ENCODE data around the gene SLC35F1. TPM values are rescaled to one million over a fixed set of nuclear protein-coding genes. Genes with fewer than 3 reads are reported as not detected.

The SLC35F1 gene
- total and polyA plus RNA-seq, 2 donors, result 0.92 to 9.1 TPM

GRCh38 chr6:118128755-118129154, 221.7 kb downstream of the SLC35F1 start:
- H3K4me3 ChIP-seq (ENCODE audit: low read depth, low read length), result no peak overlapping the region
- H3K36me3 ChIP-seq (ENCODE audit: insufficient read depth), result no peaks in the 10 kb centered on the region
- no peaks in the 10 kb centered on the region for H3K4me1 ChIP-seq (ENCODE audit: insufficient read depth)
- DNase-seq (ENCODE audit: extremely low spot score), result no peak
- no peak overlapping the region for H3K27ac ChIP-seq (ENCODE audit: low read depth)

GRCh38 chr6:118134206-118134605, 227.1 kb downstream of the SLC35F1 start:
- DNase-seq (ENCODE audit: extremely low spot score), result no peak
- Histone ChIP-seq H3K27ac (ENCODE audit: low read depth) (no peak overlapping the region), H3K36me3 (ENCODE audit: insufficient read depth) (no peaks in the 10 kb centered on the region), H3K4me3 (ENCODE audit: low read depth, low read length) (no peak overlapping the region), H3K4me1 (ENCODE audit: insufficient read depth) (no peaks in the 10 kb centered on the region)
- WGBS, result 45% methylated on average over 2 of the region's 2 CpGs

- no peak for DNase-seq (ENCODE audit: extremely low spot score)
- Histone ChIP-seq H3K4me1 (ENCODE audit: insufficient read depth) (no peaks in the 10 kb centered on the region), H3K27ac (ENCODE audit: low read depth) (no peak overlapping the region), H3K4me3 (ENCODE audit: low read depth, low read length) (no peak overlapping the region), H3K36me3 (ENCODE audit: insufficient read depth) (no peaks in the 10 kb centered on the region)
- WGBS, result 22% methylated on average over 5 of the region's 5 CpGs
These were observed 227.7 kb downstream of the SLC35F1 start for GRCh38 chr6:118134736-118135135.

- WGBS, result 86% methylated on average over 2 of the region's 2 CpGs
- H3K36me3 ChIP-seq (ENCODE audit: insufficient read depth), result no peaks in the 10 kb centered on the region
- no peak for DNase-seq (ENCODE audit: extremely low spot score)
- H3K27ac ChIP-seq (ENCODE audit: low read depth), result no peak overlapping the region
- no peaks in the 10 kb centered on the region for H3K4me1 ChIP-seq (ENCODE audit: insufficient read depth)
- H3K4me3 ChIP-seq (ENCODE audit: low read depth, low read length), result no peak overlapping the region
These were observed 228.3 kb downstream of the SLC35F1 start for GRCh38 chr6:118135371-118135770.

- H3K4me1 ChIP-seq (ENCODE audit: insufficient read depth), result no peaks in the 10 kb centered on the region
- WGBS, result 99% methylated on average over 1 of the region's 1 CpG
- H3K4me3 ChIP-seq (ENCODE audit: low read depth, low read length), result no peak overlapping the region
- no peaks in the 10 kb centered on the region for H3K36me3 ChIP-seq (ENCODE audit: insufficient read depth)
- DNase-seq (ENCODE audit: extremely low spot score), result no peak
- no peak overlapping the region for H3K27ac ChIP-seq (ENCODE audit: low read depth)
These were observed 234.1 kb downstream of the SLC35F1 start for GRCh38 chr6:118141211-118141610.

- Histone ChIP-seq H3K4me1 (ENCODE audit: insufficient read depth) (no peaks in the 10 kb centered on the region), H3K36me3 (ENCODE audit: insufficient read depth) (no peaks in the 10 kb centered on the region), H3K27ac (ENCODE audit: low read depth) (no peak overlapping the region), H3K4me3 (ENCODE audit: low read depth, low read length) (no peak overlapping the region)
- no peak for DNase-seq (ENCODE audit: extremely low spot score)
- WGBS, result 28% methylated on average over 1 of the region's 1 CpG
These were observed 239.5 kb downstream of the SLC35F1 start for GRCh38 chr6:118146584-118146983.

- DNase-seq (ENCODE audit: extremely low spot score), result no peak
- Histone ChIP-seq H3K4me1 (ENCODE audit: insufficient read depth) (no peaks in the 10 kb centered on the region), H3K4me3 (ENCODE audit: low read depth, low read length) (no peak overlapping the region), H3K27ac (ENCODE audit: low read depth) (no peak overlapping the region), H3K36me3 (ENCODE audit: insufficient read depth) (no peaks in the 10 kb centered on the region)
- 94% methylated on average over 5 of the region's 5 CpGs for WGBS
These were observed 240.4 kb downstream of the SLC35F1 start for GRCh38 chr6:118147511-118147910.

GRCh38 chr6:118148561-118148960, 241.5 kb downstream of the SLC35F1 start:
- Histone ChIP-seq H3K4me3 (ENCODE audit: low read depth, low read length) (no peak overlapping the region), H3K4me1 (ENCODE audit: insufficient read depth) (no peaks in the 10 kb centered on the region), H3K36me3 (ENCODE audit: insufficient read depth) (no peaks in the 10 kb centered on the region), H3K27ac (ENCODE audit: low read depth) (no peak overlapping the region)
- WGBS, result 97% methylated on average over 2 of the region's 2 CpGs
- DNase-seq (ENCODE audit: extremely low spot score), result no peak

- no peak overlapping the region for H3K27ac ChIP-seq (ENCODE audit: low read depth)
These were observed 245.5 kb downstream of the SLC35F1 start for GRCh38 chr6:118152524-118152923.

GRCh38 chr6:118161343-118161742, 254.3 kb downstream of the SLC35F1 start:
- 74% methylated on average over 1 of the region's 1 CpG for whole genome bisulfite sequencing
- H3K27ac ChIP-seq (ENCODE audit: low read depth), result no peak overlapping the region
- H3K4me3 ChIP-seq (ENCODE audit: low read depth, low read length), result no peak overlapping the region
- DNase-seq (ENCODE audit: extremely low spot score), result no peak
- H3K36me3 ChIP-seq (ENCODE audit: insufficient read depth), result no peaks in the 10 kb centered on the region
- H3K4me1 ChIP-seq (ENCODE audit: insufficient read depth), result no peaks in the 10 kb centered on the region

More at GRCh38 chr6:118152524-118152923, 245.5 kb downstream of the SLC35F1 start:
- Histone ChIP-seq H3K36me3 (ENCODE audit: insufficient read depth) (no peaks in the 10 kb centered on the region), H3K4me1 (ENCODE audit: insufficient read depth) (no peaks in the 10 kb centered on the region), H3K4me3 (ENCODE audit: low read depth, low read length) (no peak overlapping the region)
- DNase-seq (ENCODE audit: extremely low spot score), result no peak

- 44% methylated on average over 1 of the region's 1 CpG for WGBS
- no peak for DNase-seq (ENCODE audit: extremely low spot score)
- Histone ChIP-seq H3K4me3 (ENCODE audit: low read depth, low read length) (no peak overlapping the region), H3K36me3 (ENCODE audit: insufficient read depth) (no peaks in the 10 kb centered on the region), H3K27ac (ENCODE audit: low read depth) (no peak overlapping the region), H3K4me1 (ENCODE audit: insufficient read depth) (no peaks in the 10 kb centered on the region)
These were observed 256.5 kb downstream of the SLC35F1 start for GRCh38 chr6:118163542-118163941.

GRCh38 chr6:118165500-118165899, 258.4 kb downstream of the SLC35F1 start:
- Histone ChIP-seq H3K4me1 (ENCODE audit: insufficient read depth) (no peaks in the 10 kb centered on the region), H3K4me3 (ENCODE audit: low read depth, low read length) (no peak overlapping the region), H3K36me3 (ENCODE audit: insufficient read depth) (no peaks in the 10 kb centered on the region), H3K27ac (ENCODE audit: low read depth) (no peak overlapping the region)
- DNase-seq (ENCODE audit: extremely low spot score), result no peak
- WGBS, result 75% methylated on average over 1 of the region's 1 CpG

GRCh38 chr6:118168421-118168820, 261.4 kb downstream of the SLC35F1 start:
- no peaks in the 10 kb centered on the region for H3K36me3 ChIP-seq (ENCODE audit: insufficient read depth)
- no peak overlapping the region for H3K4me3 ChIP-seq (ENCODE audit: low read depth, low read length)
- DNase-seq (ENCODE audit: extremely low spot score), result no peak
- no peak overlapping the region for H3K27ac ChIP-seq (ENCODE audit: low read depth)
- H3K4me1 ChIP-seq (ENCODE audit: insufficient read depth), result no peaks in the 10 kb centered on the region
- 21% methylated on average over 5 of the region's 5 CpGs for WGBS

GRCh38 chr6:118171852-118172251, 264.8 kb downstream of the SLC35F1 start:
- 33% methylated on average over 2 of the region's 2 CpGs for WGBS

GRCh38 chr6:118174071-118174470, 267.0 kb downstream of the SLC35F1 start:
- Histone ChIP-seq H3K36me3 (ENCODE audit: insufficient read depth) (no peaks in the 10 kb centered on the region), H3K27ac (ENCODE audit: low read depth) (no peak overlapping the region), H3K4me1 (ENCODE audit: insufficient read depth) (no peaks in the 10 kb centered on the region), H3K4me3 (ENCODE audit: low read depth, low read length) (no peak overlapping the region)
- DNase-seq (ENCODE audit: extremely low spot score), result no peak
- WGBS, result 66% methylated on average over 1 of the region's 1 CpG

More at GRCh38 chr6:118171852-118172251, 264.8 kb downstream of the SLC35F1 start:
- Histone ChIP-seq H3K4me1 (ENCODE audit: insufficient read depth) (no peaks in the 10 kb centered on the region), H3K4me3 (ENCODE audit: low read depth, low read length) (no peak overlapping the region), H3K27ac (ENCODE audit: low read depth) (no peak overlapping the region), H3K36me3 (ENCODE audit: insufficient read depth) (no peaks in the 10 kb centered on the region)
- no peak for DNase-seq (ENCODE audit: extremely low spot score)

Measured in urinary bladder (tissue), 4 donors.